Mesenchymal stem cell (in vitro differentiated cells and primary cell): Measurements from ENCODE around the gene FAM76A.

Experiments used
- DNase-seq: peaks from one replicate; pipeline ENCODE4 v3.0.0-alpha.2; 2013
- H2AFZ ChIP-seq: one replicate; pipeline ENCODE4 v1.6.1; 2013; ENCODE audit warnings: low read depth, mild to moderate bottlenecking, control low read depth, inconsistent platforms, low read length, moderate library complexity
- H2AK5ac ChIP-seq: 2 replicates; pipeline ENCODE4 v1.6.1; 2013; ENCODE audit warnings: low read length, moderate library complexity, mild to moderate bottlenecking, inconsistent platforms; ENCODE audit not compliant: severe bottlenecking
- H2BK120ac ChIP-seq: one replicate; pipeline ENCODE4 v1.6.1; 2013; ENCODE audit warnings: low read depth, mild to moderate bottlenecking, inconsistent platforms, low read length, moderate library complexity
- H2BK12ac ChIP-seq, 2 experiments: one replicate each; pipeline ENCODE4 v1.6.1; 2013; ENCODE audit warnings: inconsistent platforms in 2 of 2, low read length in 2 of 2, mild to moderate bottlenecking in 2 of 2, moderate library complexity in 2 of 2, control low read depth in 1 of 2
- H2BK15ac ChIP-seq: one replicate; pipeline ENCODE4 v1.6.1; 2013; ENCODE audit warnings: mild to moderate bottlenecking, low read depth, inconsistent platforms; ENCODE audit not compliant: poor library complexity, severe bottlenecking
- H2BK5ac ChIP-seq: 2 replicates; pipeline ENCODE4 v1.6.1; 2013; ENCODE audit warnings: low read depth, mild to moderate bottlenecking, low read length, control low read depth, inconsistent platforms; ENCODE audit not compliant: poor library complexity, severe bottlenecking
- H3K14ac ChIP-seq, 2 experiments: one replicate each; pipeline ENCODE4 v1.6.1; 2013; ENCODE audit warnings: inconsistent platforms in 2 of 2, low read length in 2 of 2, control low read depth in 1 of 2, mild to moderate bottlenecking in 1 of 2, moderate library complexity in 1 of 2
- H3K18ac ChIP-seq, 2 experiments: one replicate each; pipeline ENCODE4 v1.6.1; 2013; ENCODE audit warnings: inconsistent platforms in 2 of 2, low read length in 2 of 2, control low read depth in 1 of 2, low read depth in 1 of 2, mild to moderate bottlenecking in 1 of 2
- H3K23ac ChIP-seq, 2 experiments: one replicate each; pipeline ENCODE4 v1.6.1; 2013; ENCODE audit warnings: inconsistent platforms in 2 of 2, low read length in 2 of 2, mild to moderate bottlenecking in 2 of 2, moderate library complexity in 2 of 2, control low read depth in 1 of 2
- H3K27ac ChIP-seq: 2 replicates; pipeline ENCODE4 v1.5.1; 2013; ENCODE audit warnings: mild to moderate bottlenecking, moderate library complexity, low read length, control low read depth, inconsistent platforms; ENCODE audit not compliant: poor library complexity, severe bottlenecking
- H3K27me3 ChIP-seq, 2 experiments: 2 replicates each; pipeline versions ENCODE4 v1.6.1 to v1.7.0; 2013; ENCODE audit warnings: low read length in 2 of 2, mild to moderate bottlenecking in 2 of 2, moderate library complexity in 2 of 2, control low read depth in 1 of 2, inconsistent platforms in 1 of 2; ENCODE audit not compliant: control insufficient read depth in 1 of 2, insufficient read depth in 1 of 2
- H3K36me3 ChIP-seq, 2 experiments: 2 replicates each; pipeline versions ENCODE4 v1.6.1 to v1.7.0; 2013; ENCODE audit warnings: low read length in 2 of 2, control low read depth in 1 of 2, inconsistent platforms in 1 of 2, low read depth in 1 of 2, mild to moderate bottlenecking in 1 of 2; ENCODE audit not compliant: insufficient read depth in 2 of 2, control insufficient read depth in 1 of 2
- H3K4ac ChIP-seq, 2 experiments: one replicate each; pipeline ENCODE4 v1.6.1; 2013; ENCODE audit warnings: inconsistent platforms in 2 of 2, low read length in 2 of 2, mild to moderate bottlenecking in 2 of 2, moderate library complexity in 2 of 2, control low read depth in 1 of 2, low read depth in 1 of 2
- H3K4me1 ChIP-seq: 2 replicates; pipeline ENCODE4 v1.6.1; 2013; ENCODE audit warnings: low read depth, low read length, control low read depth; ENCODE audit not compliant: control insufficient read depth, insufficient read depth
- H3K4me2 ChIP-seq: 2 replicates; pipeline ENCODE4 v1.6.1; 2013; ENCODE audit warnings: low read length, mild to moderate bottlenecking, inconsistent platforms; ENCODE audit not compliant: poor library complexity, severe bottlenecking
- H3K4me3 ChIP-seq, 2 experiments: 2 replicates each; pipeline versions ENCODE4 v1.5.1 to v1.7.0; 2013; ENCODE audit warnings: low read length in 2 of 2, mild to moderate bottlenecking in 2 of 2, control low read depth in 1 of 2, low read depth in 1 of 2; ENCODE audit not compliant: insufficient read depth in 1 of 2
- H3K79me1 ChIP-seq: replicated peaks from 2 replicates; pipeline ENCODE4 v1.6.1; 2013; ENCODE audit warnings: mild to moderate bottlenecking, control low read depth, low read length, inconsistent platforms; ENCODE audit not compliant: poor library complexity, severe bottlenecking
- H3K9ac ChIP-seq: 2 replicates; pipeline ENCODE4 v1.7.0; 2013; ENCODE audit warnings: mild to moderate bottlenecking, low read length, moderate library complexity
- H3K9me3 ChIP-seq: 2 replicates; pipeline ENCODE4 v1.7.0; 2013; ENCODE audit warnings: mild to moderate bottlenecking, low read length; ENCODE audit not compliant: control insufficient read depth
- H4K8ac ChIP-seq: one replicate; pipeline ENCODE4 v1.6.1; 2013; ENCODE audit warnings: inconsistent platforms, mild to moderate bottlenecking, low read length, moderate library complexity
- H4K91ac ChIP-seq: one replicate; pipeline ENCODE4 v1.6.1; 2013; ENCODE audit warnings: mild to moderate bottlenecking, low read length, inconsistent platforms
- WGBS: methylation state at CpG from one replicate; pipeline ENCODE4 v1.1.7; 2013; ENCODE audit warnings: mixed read lengths; 5-methylcytosine and 5-hydroxymethylcytosine counted together

Gene FAM76A

DNA sequence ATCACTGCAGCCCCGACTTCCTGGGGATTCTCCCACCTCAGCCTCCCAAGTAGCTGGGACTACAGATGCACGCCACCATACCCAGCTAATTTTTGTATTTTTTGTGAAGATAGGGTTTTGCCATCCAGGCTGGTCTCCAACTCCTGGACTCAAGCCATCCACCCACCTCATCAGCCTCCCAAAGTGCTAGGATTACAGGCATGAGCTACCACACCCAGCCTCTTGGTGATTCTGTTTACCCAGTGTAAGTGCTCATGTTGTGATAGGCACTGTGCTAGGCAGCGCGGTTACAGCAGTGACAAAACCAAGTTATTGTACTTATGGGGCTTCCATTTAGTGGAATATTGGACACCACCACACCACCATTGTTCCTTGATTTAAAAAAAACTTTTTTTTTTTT lies 37.6 kb downstream of the FAM76A start:
- no peaks in the 10 kb centered on the region for H3K4me1 ChIP-seq
- no peak overlapping the region for H2AK5ac ChIP-seq
- H3K4ac ChIP-seq = no peak overlapping the region
- H3K18ac ChIP-seq = no peak overlapping the region
- no peak for DNase-seq
- WGBS = 97% methylated on average over 3 of the region's 4 CpGs
- H3K14ac ChIP-seq = no peak overlapping the region
- H2BK12ac ChIP-seq = no peak overlapping the region
- no peak overlapping the region for H3K4me3 ChIP-seq
- H3K4me2 ChIP-seq = no peak overlapping the region
- H4K91ac ChIP-seq = no peak overlapping the region
- H2BK5ac ChIP-seq = no peak overlapping the region
- H3K9ac ChIP-seq = peak overlapping the region; percentile 22
- no peak overlapping the region for H3K23ac ChIP-seq
- H3K27ac ChIP-seq = no peak overlapping the region
- H3K9me3 ChIP-seq = no peaks in the 10 kb centered on the region
- peaks cover 3 to 41% of the 10 kb centered on the region in 2 experiments for H3K36me3 ChIP-seq
- no peak overlapping the region for H4K8ac ChIP-seq
- no peak overlapping the region for H2BK120ac ChIP-seq
- H3K79me1 ChIP-seq = no peaks in the 10 kb centered on the region
- no peak overlapping the region for H2BK15ac ChIP-seq
- H2AFZ ChIP-seq = no peak overlapping the region
- no peaks in the 10 kb centered on the region for H3K27me3 ChIP-seq

DNA sequence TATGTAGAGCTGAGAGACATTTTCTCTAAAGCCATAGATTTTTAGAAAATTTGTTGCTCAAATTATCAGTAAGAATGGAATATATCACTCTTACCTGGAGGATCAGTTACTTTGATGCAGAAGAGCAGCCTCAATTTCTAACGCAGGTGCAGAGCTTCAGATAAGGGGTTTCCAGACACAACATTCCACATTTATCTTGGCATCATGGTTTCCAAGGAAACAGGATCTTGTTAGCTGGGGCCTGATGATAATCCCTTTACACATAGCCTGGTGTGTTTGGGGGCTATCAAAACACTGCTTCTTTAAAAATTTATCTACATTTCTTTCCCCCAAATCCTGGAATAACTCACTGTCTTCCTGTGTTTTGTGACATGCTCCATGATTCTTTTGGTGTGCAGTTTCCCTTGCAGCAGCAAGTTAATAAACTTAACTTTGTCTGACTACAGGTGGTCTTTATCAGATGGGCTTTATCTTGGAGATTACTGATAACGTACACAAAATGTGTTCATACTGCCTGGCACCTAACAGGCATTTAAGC lies 44.6 kb downstream of the FAM76A start:
- no peak for DNase-seq
- Histone ChIP-seq H2BK120ac (no peak overlapping the region), H3K27ac (no peak overlapping the region), H3K4ac (no peak overlapping the region), H3K4me3 (no peak overlapping the region), H4K8ac (no peak overlapping the region), H3K14ac (no peak overlapping the region), H3K4me1 (peaks cover 3% of the 10 kb centered on the region), H3K9ac (no peak overlapping the region), H2BK12ac (no peak overlapping the region), H3K23ac (no peak overlapping the region), H3K9me3 (no peaks in the 10 kb centered on the region), H2BK15ac (no peak overlapping the region), H2AK5ac (no peak overlapping the region), H3K27me3 (no peaks in the 10 kb centered on the region), H3K36me3 (no peaks in the 10 kb centered on the region), H3K18ac (no peak overlapping the region), H3K4me2 (no peak overlapping the region), H2BK5ac (no peak overlapping the region), H4K91ac (no peak overlapping the region), H3K79me1 (peaks cover 4% of the 10 kb centered on the region), H2AFZ (no peak overlapping the region)
- WGBS = 14% methylated on average over 1 of the region's 2 CpGs

DNA sequence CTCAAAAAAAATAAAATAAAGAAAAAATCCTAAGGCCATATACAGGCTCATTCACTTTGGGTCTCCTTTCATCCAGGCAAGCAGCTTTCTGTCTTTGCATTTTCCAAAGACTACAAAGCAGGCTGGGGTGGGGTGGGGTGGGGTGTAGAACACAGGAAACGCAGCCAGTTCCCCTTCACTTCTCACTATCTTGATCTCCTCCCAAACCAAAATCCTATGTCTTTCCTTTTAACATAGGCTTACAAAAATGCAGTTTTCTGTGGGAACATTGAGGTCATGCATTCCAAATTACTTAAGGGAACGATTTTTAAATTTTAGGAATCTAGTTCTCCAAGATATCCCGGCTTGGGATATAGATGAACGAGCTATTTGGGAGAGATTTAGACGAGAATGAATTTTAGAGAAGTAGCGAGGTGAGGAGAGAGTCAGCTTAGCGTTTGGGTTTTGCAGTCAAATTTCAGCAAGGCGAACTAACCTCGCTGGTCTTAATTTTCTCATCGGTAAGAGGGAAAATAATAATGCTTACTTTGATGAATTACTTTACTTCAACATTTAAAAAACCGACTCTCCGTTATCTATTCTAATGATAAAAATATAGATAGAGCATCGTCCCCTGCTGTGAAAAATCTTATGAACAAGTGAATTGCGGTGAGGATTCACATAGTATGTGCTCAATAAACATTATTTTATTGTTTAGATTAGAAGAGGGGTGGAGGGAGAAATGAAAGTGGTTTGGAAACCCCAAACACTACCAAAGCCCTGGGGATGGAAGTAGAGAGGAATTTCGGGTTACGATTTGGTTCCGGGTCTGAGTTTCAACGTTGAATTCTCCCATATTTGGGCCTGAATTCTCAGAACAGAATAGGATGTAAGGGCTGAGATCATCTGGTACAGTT lies 46.5 kb downstream of the FAM76A start:
- H3K4me3 ChIP-seq = peak overlapping the region in 1 of 2 experiments; percentile 97
- no peak overlapping the region for H2BK12ac ChIP-seq
- peak overlapping the region; percentile 99 for H3K9ac ChIP-seq
- no peaks in the 10 kb centered on the region for H3K27me3 ChIP-seq
- peak overlapping the region; percentile 65 for H2AK5ac ChIP-seq
- H3K27ac ChIP-seq = peak overlapping the region; percentile 77
- H3K4me2 ChIP-seq = peak overlapping the region; percentile 24
- no peak overlapping the region for H3K4ac ChIP-seq
- no peaks in the 10 kb centered on the region for H3K9me3 ChIP-seq
- no peak for DNase-seq
- no peak overlapping the region for H2AFZ ChIP-seq
- H2BK15ac ChIP-seq = no peak overlapping the region
- no peak overlapping the region for H4K8ac ChIP-seq
- no peak overlapping the region for H3K18ac ChIP-seq
- WGBS = 60% methylated on average over 12 of the region's 18 CpGs
- H3K36me3 ChIP-seq = peaks cover 0 to 12% of the 10 kb centered on the region in 2 experiments
- peaks cover 9% of the 10 kb centered on the region for H3K79me1 ChIP-seq
- no peak overlapping the region for H4K91ac ChIP-seq
- no peak overlapping the region for H2BK120ac ChIP-seq
- H2BK5ac ChIP-seq = no peak overlapping the region
- peaks cover 3% of the 10 kb centered on the region for H3K4me1 ChIP-seq
- H3K23ac ChIP-seq = no peak overlapping the region
- no peak overlapping the region for H3K14ac ChIP-seq
